HepG2 (cell line): ENCODE data around the gene HSD3B7. TPM values are rescaled to one million over a fixed set of nuclear protein-coding genes. Genes with fewer than 3 reads are reported as not detected.

Source experiments
- ARNT2 ChIP-seq: sonication (generic); formaldehyde crosslinking; IDR thresholded peaks from 2 replicates; pipeline ENCODE4 v1.8.0; 2022; ENCODE audit warnings: mild to moderate bottlenecking, low read depth, missing genetic modification reagents, moderate library complexity
- ATAD3A ChIP-seq: sonication (generic); formaldehyde crosslinking; IDR thresholded peaks from 2 replicates; pipeline ENCODE4 v1.4.0; 2020; ENCODE audit warnings: missing genetic modification reagents
- BCL6 ChIP-seq: IDR thresholded peaks from 2 replicates; pipeline ENCODE4 v1.6.1; 2016; ENCODE audit warnings: missing genetic modification reagents, missing compliant biosample characterization
- BRF2 ChIP-seq: sonication (generic); formaldehyde crosslinking; IDR thresholded peaks from 2 replicates; pipeline ENCODE4 v1.8.1; 2022; ENCODE audit warnings: mild to moderate bottlenecking, missing genetic modification reagents
- FOXP4 ChIP-seq: sonication (generic); formaldehyde crosslinking; IDR thresholded peaks from 2 replicates; pipeline ENCODE4 v1.4.0; 2020; ENCODE audit warnings: missing genetic modification reagents
- JARID2 ChIP-seq: sonication (generic); formaldehyde crosslinking; IDR thresholded peaks from 2 replicates; pipeline ENCODE4 v1.8.1; 2023; ENCODE audit warnings: missing genetic modification reagents, inconsistent platforms; ENCODE audit not compliant: insufficient replicate concordance
- MED1 ChIP-seq: sonication (generic); formaldehyde crosslinking; IDR thresholded peaks from 2 replicates; pipeline ENCODE4 v1.4.0; 2020; ENCODE audit warnings: missing genetic modification reagents
- MEIS2 ChIP-seq: sonication (generic); formaldehyde crosslinking; IDR thresholded peaks from 2 replicates; pipeline ENCODE4 v1.9.0; 2021; ENCODE audit warnings: mild to moderate bottlenecking, missing genetic modification reagents
- MIXL1 ChIP-seq: IDR thresholded peaks from 2 replicates; pipeline ENCODE4 v1.6.1; 2016
- MLXIP ChIP-seq: sonication (generic); formaldehyde crosslinking; IDR thresholded peaks from 2 replicates; pipeline ENCODE4 v1.9.0; 2021; ENCODE audit warnings: missing genetic modification reagents, borderline replicate concordance
- MXD4 ChIP-seq: IDR thresholded peaks from 2 replicates; pipeline ENCODE4 v1.6.1; 2016; ENCODE audit warnings: mild to moderate bottlenecking, missing biosample characterization, missing genetic modification reagents
- NFRKB ChIP-seq: fragments of 450-650 bp; IDR thresholded peaks from 2 replicates; pipeline ENCODE4 v1.6.1; 2017
- SAP130 ChIP-seq: IDR thresholded peaks from 2 replicates; pipeline ENCODE4 v1.6.1; 2016; ENCODE audit warnings: low read depth
- SIN3B ChIP-seq: fragments of 150-350 bp; IDR thresholded peaks from 2 replicates; pipeline ENCODE4 v1.6.1; 2014; ENCODE audit warnings: low read length
- SIX4 ChIP-seq: sonication (generic); formaldehyde crosslinking; IDR thresholded peaks from 2 replicates; pipeline ENCODE4 v1.4.0; 2020; ENCODE audit warnings: missing genetic modification reagents
- SMAD1 ChIP-seq: sonication (generic); formaldehyde crosslinking; IDR thresholded peaks from 2 replicates; pipeline ENCODE4 v1.4.0; 2020; ENCODE audit warnings: missing genetic modification reagents, low read depth, mild to moderate bottlenecking, borderline replicate concordance
- SYNCRIP ChIP-seq: fragments of 200-400 bp; formaldehyde crosslinking; IDR thresholded peaks from 2 replicates; pipeline ENCODE4 v1.6.1; 2018; ENCODE audit warnings: mild to moderate bottlenecking, low read depth, low read length; ENCODE audit not compliant: insufficient read depth
- ZBTB20 ChIP-seq: sonication (generic); formaldehyde crosslinking; IDR thresholded peaks from 2 replicates; pipeline ENCODE4 v1.8.1; 2023; ENCODE audit warnings: missing genetic modification reagents, low read depth, mild to moderate bottlenecking, borderline replicate concordance
- ZBTB21 ChIP-seq: sonication (generic); formaldehyde crosslinking; IDR thresholded peaks from 2 replicates; pipeline ENCODE4 v1.4.0; 2020; ENCODE audit warnings: missing genetic modification reagents
- ZBTB38 ChIP-seq: sonication (generic); formaldehyde crosslinking; IDR thresholded peaks from 2 replicates; pipeline ENCODE4 v1.5.1; 2020; ENCODE audit warnings: mild to moderate bottlenecking, missing genetic modification reagents
- ZBTB7A ChIP-seq: sonication (generic); formaldehyde crosslinking; IDR thresholded peaks from 2 replicates; pipeline ENCODE4 v1.8.0; 2022; ENCODE audit warnings: mild to moderate bottlenecking, missing genetic modification reagents
- ZC3H13 ChIP-seq: sonication (generic); formaldehyde crosslinking; IDR thresholded peaks from 2 replicates; pipeline ENCODE4 v1.8.1; 2023; ENCODE audit warnings: mild to moderate bottlenecking, missing genetic modification reagents, moderate library complexity
- ZNF343 ChIP-seq: sonication (generic); formaldehyde crosslinking; IDR thresholded peaks from 2 replicates; pipeline ENCODE4 v1.4.0; 2020; ENCODE audit warnings: mild to moderate bottlenecking, missing genetic modification reagents
- ZNF468 ChIP-seq: sonication (generic); formaldehyde crosslinking; IDR thresholded peaks from 2 replicates; pipeline ENCODE4 v1.8.0; 2022; ENCODE audit warnings: mild to moderate bottlenecking, moderate library complexity, missing genetic modification reagents
- ZUFSP ChIP-seq: sonication (generic); formaldehyde crosslinking; IDR thresholded peaks from 2 replicates; pipeline ENCODE4 v1.9.0; 2021; ENCODE audit warnings: missing genetic modification reagents, mild to moderate bottlenecking, borderline replicate concordance
- polyA plus RNA-seq, 8 experiments: library from polyadenylated mRNA; depleted of rRNA in 3 of 8; stranded (reverse) in 7 of 8; unstranded in 1 of 8; fragments of >200 nt; fragmentation: Illumina TruSeq in 4 of 8; extraction: Trizol in 4 of 8; gene quantifications; 2 replicates each; pipeline versions ENCODE4 v1.2.1 to v1.2.3, GENCODE V29; 2011 to 2016; ENCODE audit warnings: low read depth in 4 of 8, missing spikeins in 1 of 8, mixed read lengths in 1 of 8; ENCODE audit not compliant: insufficient read depth in 1 of 8
- total RNA-seq, 5 experiments: library from RNA; depleted of rRNA; stranded (reverse); fragments of >200 nt; fragmentation: Illumina TruSeq; extraction: Trizol; gene quantifications; 2 replicates each; pipeline ENCODE4 v1.2.3, GENCODE V29; 2016; ENCODE audit warnings: low read depth in 1 of 5

The HSD3B7 gene
- total and polyA plus RNA-seq, 2 of the 13 experiments (the other 11 are each of a cell fraction or from before 2014, with no cell fraction given) = 32.9 to 69.7 TPM

- TF ChIP-seq ZUFSP (no peak), SIN3B (no peak), SYNCRIP (no peak), SAP130 (0 out of 2 replicates have a peak, but pooled peaks have one; percentile 30), JARID2 (no peak), ZBTB21 (CRISPR knock-in tag) (no peak), ZNF343 (CRISPR knock-in tag) (peak; percentile 63), SMAD1 (CRISPR knock-in tag) (no peak), NFRKB (no peak), MEIS2 (CRISPR knock-in tag) (no peak), ZBTB38 (CRISPR knock-in tag) (peak; percentile 4; the same call in 1 of the 2 replicates), MXD4 (CRISPR knock-in tag) (no peak), MIXL1 (CRISPR knock-in tag) (no peak), MLXIP (CRISPR knock-in tag) (no peak), BCL6 (CRISPR knock-in tag) (peak; percentile 34; the same call in 1 of the 2 replicates), ATAD3A (CRISPR knock-in tag) (no peak), BRF2 (CRISPR knock-in tag) (no peak), SIX4 (CRISPR knock-in tag) (no peak), ZBTB20 (CRISPR knock-in tag) (0 out of 2 replicates have a peak, but pooled peaks have one; percentile 60), ZNF468 (no peak), ZBTB7A (CRISPR knock-in tag) (peak; percentile 41; the same call in 1 of the 2 replicates), ARNT2 (no peak; the same call in 1 of the 2 replicates), ZC3H13 (CRISPR knock-in tag) (peak; percentile 91), MED1 (CRISPR knock-in tag) (peak; percentile 53; the same call in 1 of the 2 replicates), FOXP4 (CRISPR knock-in tag) (no peak)
Observed at GRCh38 chr16:30953511-30954124, 31.4 kb upstream of the HSD3B7 start (continued).
